ENCODE measurements around the gene OR52E6.

OR52E6 gene

GRCh38 chr11:5841797-5842196 lies at the start of gene OR52E6:
Gene OR52E6 (minus strand): TSS chr11:5841897. CDS start chr11:5841897, 0 bp downstream.
- no peak for DNase-seq (ENCODE audit: low read depth in 1 of 2, low spot score in 1 of 2)

GRCh38 chr11:5891216-5891800 lies 49.6 kb upstream of the OR52E6 start:
- DNase-seq (ENCODE audit: low read depth in 1 of 2, low spot score in 1 of 2), result no peak

GRCh38 chr11:5887661-5888060 lies 46.0 kb upstream of the OR52E6 start:
- DNase-seq (ENCODE audit: low read depth in 1 of 2, low spot score in 1 of 2), result no peak

- no peak for DNase-seq (ENCODE audit: low read depth in 1 of 2, low spot score in 1 of 2)
Observed at GRCh38 chr11:5887172-5887571, 45.5 kb upstream of the OR52E6 start.

DNA sequence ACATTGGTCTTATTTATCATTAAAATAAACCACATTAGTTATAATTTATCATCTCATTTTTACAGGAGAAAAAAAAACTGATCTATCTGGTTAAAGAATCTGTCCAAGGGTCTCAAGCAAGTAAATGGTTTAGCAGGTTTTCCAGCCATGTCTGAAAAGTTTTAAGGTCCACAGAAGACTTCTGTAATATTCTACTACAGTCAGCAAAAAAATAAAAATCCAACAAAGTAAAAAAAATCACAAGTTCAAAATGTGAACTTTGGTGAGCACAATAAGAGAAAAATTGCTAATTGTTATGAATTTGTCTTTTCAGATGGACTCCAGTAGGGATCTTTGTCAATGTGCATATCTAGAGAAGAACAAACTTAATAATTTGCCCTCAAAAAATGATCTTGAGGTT lies 40.1 kb upstream of the OR52E6 start:
- no peak for DNase-seq (ENCODE audit: low read depth in 1 of 2, low spot score in 1 of 2)

DNA sequence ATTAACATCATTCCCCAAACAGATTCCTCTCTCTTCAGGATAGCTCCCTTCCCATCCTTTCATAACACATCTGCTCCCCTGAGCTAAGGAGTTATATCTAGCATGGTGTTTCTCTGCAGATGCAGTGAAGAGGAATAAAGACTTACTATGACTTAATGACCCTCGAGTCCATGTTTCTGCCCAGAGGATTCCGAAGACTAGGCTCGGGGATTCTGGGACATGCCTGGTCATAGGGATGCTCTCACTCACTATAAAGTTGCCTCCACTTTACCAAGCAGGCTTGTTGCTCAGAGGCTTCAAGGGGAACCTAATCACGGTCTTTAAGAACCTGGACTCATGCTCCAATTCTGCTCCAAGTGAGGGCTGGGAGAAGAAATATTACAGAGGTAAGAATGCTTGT lies 38.6 kb upstream of the OR52E6 start, which contains the start of gene OR52E4:
Gene OR52E4, plus strand, starts transcription at position 301 of the 400 bp plus-strand sequence. CDS start 3,664 bp downstream, outside the sequence.
- no peak for DNase-seq (ENCODE audit: low read depth in 1 of 2, low spot score in 1 of 2)

DNA sequence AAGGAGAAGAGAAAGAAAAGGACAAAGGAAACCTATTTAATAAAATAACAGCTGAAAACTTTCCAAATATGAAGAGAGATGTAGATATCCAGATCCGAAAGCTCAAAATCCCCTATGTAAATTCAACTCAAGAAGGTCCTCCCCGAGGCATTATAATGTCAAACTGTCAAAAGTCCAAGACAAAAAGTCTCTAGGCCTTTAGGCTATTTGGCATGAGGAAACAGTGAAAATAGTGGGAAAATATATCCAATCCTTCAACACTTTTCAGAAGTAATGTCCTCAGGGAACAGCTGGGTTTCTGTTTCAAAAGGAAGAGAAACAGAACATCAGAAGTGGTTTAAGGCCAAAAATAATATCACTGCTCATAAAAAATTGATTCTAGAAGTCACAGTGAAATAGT lies 36.9 kb upstream of the OR52E6 start:
- no peak for DNase-seq (ENCODE audit: low read depth in 1 of 2, low spot score in 1 of 2)

- DNase-seq (ENCODE audit: low read depth in 1 of 2, low spot score in 1 of 2), result no peak
Observed at GRCh38 chr11:5865826-5866225, 24.1 kb upstream of the OR52E6 start.

DNA sequence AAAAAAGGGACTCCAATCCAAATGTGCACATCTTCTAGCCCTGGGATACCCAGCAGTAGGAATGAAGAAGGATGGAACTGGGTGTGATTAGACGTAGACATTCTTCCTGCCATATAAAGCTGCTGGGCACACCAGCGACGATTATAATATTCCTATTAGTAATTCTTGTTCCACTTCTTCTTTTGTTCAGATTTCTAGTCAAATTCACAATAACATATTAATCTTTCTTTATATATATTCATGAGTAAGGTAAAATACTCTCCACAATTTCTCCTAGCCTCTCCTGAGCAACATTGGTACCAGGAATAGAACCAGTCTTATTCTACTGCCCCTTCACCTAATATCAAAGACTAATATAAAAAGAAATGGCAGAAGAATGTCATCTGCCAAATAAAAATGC lies 15.9 kb upstream of the OR52E6 start, which contains the start of gene OR52E8:
Gene OR52E8, minus strand, starts transcription at position 101 of the 400 bp plus-strand sequence. Its CDS starts 0 bp downstream, at position 101.
- DNase-seq (ENCODE audit: low read depth in 1 of 2, low spot score in 1 of 2), result no peak

DNA sequence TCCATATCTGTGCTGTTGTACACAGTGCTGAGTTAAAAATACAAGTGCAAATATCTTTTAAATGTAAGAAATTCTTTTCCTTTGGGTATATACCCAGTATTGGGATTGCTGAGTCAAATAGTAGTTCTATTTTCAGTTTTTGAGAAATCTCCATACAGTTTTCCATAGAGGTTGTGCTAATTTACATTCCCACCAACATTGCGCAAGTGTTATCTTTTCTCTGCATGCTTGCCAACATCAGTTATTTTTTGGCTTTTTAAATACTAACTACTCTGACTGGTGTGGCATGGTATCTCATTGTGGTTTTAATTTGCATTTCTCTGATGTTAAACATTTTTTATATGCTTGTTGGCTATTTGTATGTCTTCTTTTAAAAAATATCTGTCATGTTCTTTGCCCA lies 9.3 kb upstream of the OR52E6 start:
- DNase-seq (ENCODE audit: low read depth in 1 of 2, low spot score in 1 of 2), result no peak

DNA sequence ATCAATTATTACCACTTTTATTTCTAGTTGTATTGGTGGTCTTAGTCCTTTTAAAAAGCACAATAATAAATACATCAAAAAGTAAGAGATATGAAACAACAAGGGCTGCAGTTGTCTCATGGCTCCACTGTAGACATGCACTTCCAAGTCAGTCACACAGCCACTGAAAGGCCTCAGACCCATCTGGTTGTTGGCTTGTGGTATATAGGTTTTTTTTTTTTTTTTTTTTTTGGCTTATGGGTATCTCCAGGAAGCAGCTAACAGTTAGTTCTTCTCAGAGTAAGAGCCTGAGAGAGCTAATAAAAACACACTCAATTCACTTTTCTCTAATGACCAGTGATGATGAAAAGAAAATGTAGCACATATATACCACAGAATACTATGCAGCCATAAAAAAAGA lies 6.0 kb upstream of the OR52E6 start:
- no peak for DNase-seq (ENCODE audit: low read depth in 1 of 2, low spot score in 1 of 2)

GRCh38 chr11:5846701-5847100 lies 5.0 kb upstream of the OR52E6 start:
- DNase-seq (ENCODE audit: low read depth in 1 of 2, low spot score in 1 of 2), result no peak

- no peak for DNase-seq (ENCODE audit: low read depth in 1 of 2, low spot score in 1 of 2)
Observed at GRCh38 chr11:5837695-5838094, 4.0 kb downstream of the OR52E6 start.

DNA sequence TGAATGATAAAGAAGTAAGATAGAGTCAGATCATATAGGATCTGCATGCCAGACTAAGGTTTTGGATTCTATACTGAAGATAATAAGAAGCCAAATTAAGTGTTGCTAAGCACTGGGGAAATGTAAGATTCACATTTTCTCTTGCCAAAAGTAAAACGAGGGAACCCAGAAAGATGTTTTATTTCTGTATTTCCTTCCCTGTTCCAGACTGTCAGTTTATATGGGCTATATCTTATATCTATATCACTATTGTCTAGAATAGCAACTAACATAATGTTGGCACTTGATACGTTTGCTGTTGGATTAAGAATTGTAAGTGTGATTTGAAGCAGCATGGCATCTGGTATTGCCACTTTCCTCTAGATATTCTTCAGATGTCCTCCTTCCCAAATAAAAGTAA lies 8.3 kb downstream of the OR52E6 start:
- DNase-seq (ENCODE audit: low read depth in 1 of 2, low spot score in 1 of 2), result no peak

GRCh38 chr11:5831196-5831829 lies 10.4 kb downstream of the OR52E6 start:
- DNase-seq (ENCODE audit: low read depth in 1 of 2, low spot score in 1 of 2), result no peak

GRCh38 chr11:5818245-5818886 lies 23.3 kb downstream of the OR52E6 start:
- DNase-seq (ENCODE audit: low read depth in 1 of 2, low spot score in 1 of 2), result no peak

DNA sequence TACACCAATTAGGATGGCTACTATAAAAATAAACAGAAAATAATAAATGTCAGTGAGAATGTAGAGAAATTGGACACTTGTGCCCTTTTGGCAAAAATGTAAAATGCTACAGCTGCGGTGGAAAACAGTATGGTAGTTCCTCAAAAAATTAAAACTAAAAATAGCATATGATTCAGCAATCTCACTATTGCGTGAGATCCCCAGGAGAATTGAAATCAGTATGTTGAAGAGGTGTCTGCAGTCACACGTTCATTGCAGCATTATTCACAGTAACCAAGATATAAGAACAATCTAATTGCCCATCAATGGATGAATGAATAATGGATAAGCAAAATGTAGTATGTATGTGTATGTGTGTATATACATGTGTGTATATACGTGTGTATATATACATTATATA lies 26.2 kb downstream of the OR52E6 start:
- no peak for DNase-seq (ENCODE audit: low read depth in 1 of 2, low spot score in 1 of 2)

GRCh38 chr11:5809905-5810795 lies 31.5 kb downstream of the OR52E6 start:
- no peak for DNase-seq (ENCODE audit: low read depth in 1 of 2, low spot score in 1 of 2)

GRCh38 chr11:5809122-5809519 lies 32.6 kb downstream of the OR52E6 start:
- no peak for DNase-seq (ENCODE audit: low read depth in 1 of 2, low spot score in 1 of 2)

GRCh38 chr11:5808500-5809121 lies 33.1 kb downstream of the OR52E6 start, which contains the start of gene OR52N2:
Gene OR52N2 (plus strand): TSS chr11:5808924. CDS start chr11:5820336, 11,412 bp downstream.
- DNase-seq (ENCODE audit: low read depth in 1 of 2, low spot score in 1 of 2), result peak; percentile 54 to 56

- DNase-seq (ENCODE audit: low read depth in 1 of 2, low spot score in 1 of 2), result no peak
Observed at GRCh38 chr11:5807580-5807979, 34.1 kb downstream of the OR52E6 start.

Measured in activated CD4-positive, alpha-beta T cell treated with anti-CD3 and anti-CD28 coated beads, Interleukin-2, amount 50 U/mL, for 24 hours (primary cell).